GM23338 (cell line): ENCODE measurements around the gene MED12L.

Source experiments
- CTCF ChIP-seq, 2 experiments: fragments of 200-600 bp in 1 of 2; sonication (generic) in 1 of 2; conservative IDR thresholded peaks; 2 replicates each; pipeline versions ENCODE4 v1.5.1 to v1.6.1; 2016 to 2017; ENCODE audit warnings: antibody characterized with exemption in 2 of 2, low read depth in 2 of 2, mild to moderate bottlenecking in 2 of 2, moderate library complexity in 1 of 2
- POLR2AphosphoS5 ChIP-seq: IDR thresholded peaks from 2 replicates; pipeline ENCODE4 v1.6.1; 2016; ENCODE audit warnings: antibody characterized with exemption, low read depth

DNA sequence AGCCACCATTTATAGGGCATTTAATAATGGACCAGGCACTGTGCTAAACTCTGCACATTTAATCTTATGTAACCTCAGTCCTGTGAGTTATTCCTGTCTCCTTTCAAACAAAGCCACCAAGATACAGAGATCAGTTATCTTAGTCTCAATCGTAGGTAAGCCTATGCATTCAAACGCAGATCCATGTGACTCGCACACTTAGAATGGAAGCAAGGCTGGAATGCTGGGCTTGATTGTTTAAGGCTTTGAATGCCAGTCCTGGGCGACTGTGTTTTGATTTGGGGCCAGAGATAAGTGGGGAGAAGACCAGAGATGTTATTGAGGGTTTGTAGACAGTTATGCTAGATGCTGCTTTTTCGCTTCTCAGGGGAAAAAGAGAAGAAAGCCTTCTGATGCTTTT, 22.2 kb downstream of the MED12L start:
- TF ChIP-seq CTCF (conservative IDR thresholded peaks at IDR 0.05; ENCODE audit: low read depth in 2 of 2) = no peak
- TF ChIP-seq POLR2AphosphoS5 = no peak
